Measurements from ENCODE around the gene LRRC52. TPM values are rescaled to one million over a fixed set of nuclear protein-coding genes. Genes with fewer than 3 reads are reported as not detected.

LRRC52 gene
- total and polyA plus RNA-seq, 8 donors, result not detected

DNA sequence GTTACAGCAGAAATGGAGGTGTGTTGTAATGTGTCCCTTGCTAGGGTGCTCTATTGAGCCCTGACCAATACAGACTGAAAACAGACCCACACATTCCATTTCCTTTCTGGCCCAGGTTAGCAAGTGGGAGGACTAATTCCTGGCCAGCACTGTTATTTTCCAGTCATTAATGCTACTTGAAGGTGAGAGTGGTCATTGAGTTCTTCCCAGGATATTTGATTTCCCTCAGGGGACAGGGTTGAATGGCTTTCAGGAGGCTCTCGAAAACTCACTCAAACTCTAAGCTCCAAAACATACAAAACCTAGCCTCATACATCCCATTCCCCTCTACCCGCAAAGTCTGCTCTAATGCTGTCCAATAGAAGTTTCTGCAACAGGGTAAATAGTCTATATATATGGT, 6.2 kb downstream of the LRRC52 start:
- intact Hi-C loops (cut with DNase I; ENCODE audit: low total_unique reads), result no loop called here
- TF ChIP-seq, protein P1, sequence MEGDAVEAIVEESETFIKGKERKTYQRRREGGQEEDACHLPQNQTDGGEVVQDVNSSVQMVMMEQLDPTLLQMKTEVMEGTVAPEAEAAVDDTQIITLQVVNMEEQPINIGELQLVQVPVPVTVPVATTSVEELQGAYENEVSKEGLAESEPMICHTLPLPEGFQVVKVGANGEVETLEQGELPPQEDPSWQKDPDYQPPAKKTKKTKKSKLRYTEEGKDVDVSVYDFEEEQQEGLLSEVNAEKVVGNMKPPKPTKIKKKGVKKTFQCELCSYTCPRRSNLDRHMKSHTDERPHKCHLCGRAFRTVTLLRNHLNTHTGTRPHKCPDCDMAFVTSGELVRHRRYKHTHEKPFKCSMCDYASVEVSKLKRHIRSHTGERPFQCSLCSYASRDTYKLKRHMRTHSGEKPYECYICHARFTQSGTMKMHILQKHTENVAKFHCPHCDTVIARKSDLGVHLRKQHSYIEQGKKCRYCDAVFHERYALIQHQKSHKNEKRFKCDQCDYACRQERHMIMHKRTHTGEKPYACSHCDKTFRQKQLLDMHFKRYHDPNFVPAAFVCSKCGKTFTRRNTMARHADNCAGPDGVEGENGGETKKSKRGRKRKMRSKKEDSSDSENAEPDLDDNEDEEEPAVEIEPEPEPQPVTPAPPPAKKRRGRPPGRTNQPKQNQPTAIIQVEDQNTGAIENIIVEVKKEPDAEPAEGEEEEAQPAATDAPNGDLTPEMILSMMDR (IDR thresholded peaks at IDR 0.05), result no peak
- no peak for TF ChIP-seq POLR2A (IDR thresholded peaks at IDR 0.05)
- TF ChIP-seq EP300 (IDR thresholded peaks at IDR 0.05), result no peak
- no peak for TF ChIP-seq POLR2AphosphoS5 (IDR thresholded peaks at IDR 0.05)

GRCh38 chr1:165551469-165551868, 7.7 kb downstream of the LRRC52 start:
- Histone ChIP-seq H3K4me1 (no peaks in the 10 kb centered on the region), H3K9me3 (no peaks in the 10 kb centered on the region), H3K4me3 (no peak overlapping the region), H3K27me3 (no peaks in the 10 kb centered on the region), H3K36me3 (no peaks in the 10 kb centered on the region), H3K27ac (no peak overlapping the region)
- TF ChIP-seq EP300 (IDR thresholded peaks at IDR 0.05) (no peak), POLR2A (IDR thresholded peaks at IDR 0.05) (no peak), POLR2AphosphoS5 (IDR thresholded peaks at IDR 0.05) (no peak)
- TF ChIP-seq, protein P1 (IDR thresholded peaks at IDR 0.05), result no peak
- intact Hi-C loops (cut with DNase I; ENCODE audit: low total_unique reads), result no loop called here
- no peak for DNase-seq
- WGBS, 5 donors, result 76 to 87% (median 81%) methylated on average over 2 to 3 of the region's 3 CpGs

More for the DNA sequence above, 6.2 kb downstream of the LRRC52 start:
- no peaks in the 10 kb centered on the region for H3K9me3 ChIP-seq
- H3K36me3 ChIP-seq, result no peaks in the 10 kb centered on the region
- no peak overlapping the region for H3K4me3 ChIP-seq
- H3K27me3 ChIP-seq, result no peaks in the 10 kb centered on the region
- H3K4me1 ChIP-seq, result no peaks in the 10 kb centered on the region
- DNase-seq, result no peak
- 84 to 90% (median 85%) methylated on average over 2 of the region's 2 CpGs for WGBS, 5 donors
- H3K27ac ChIP-seq, result no peak overlapping the region

DNA sequence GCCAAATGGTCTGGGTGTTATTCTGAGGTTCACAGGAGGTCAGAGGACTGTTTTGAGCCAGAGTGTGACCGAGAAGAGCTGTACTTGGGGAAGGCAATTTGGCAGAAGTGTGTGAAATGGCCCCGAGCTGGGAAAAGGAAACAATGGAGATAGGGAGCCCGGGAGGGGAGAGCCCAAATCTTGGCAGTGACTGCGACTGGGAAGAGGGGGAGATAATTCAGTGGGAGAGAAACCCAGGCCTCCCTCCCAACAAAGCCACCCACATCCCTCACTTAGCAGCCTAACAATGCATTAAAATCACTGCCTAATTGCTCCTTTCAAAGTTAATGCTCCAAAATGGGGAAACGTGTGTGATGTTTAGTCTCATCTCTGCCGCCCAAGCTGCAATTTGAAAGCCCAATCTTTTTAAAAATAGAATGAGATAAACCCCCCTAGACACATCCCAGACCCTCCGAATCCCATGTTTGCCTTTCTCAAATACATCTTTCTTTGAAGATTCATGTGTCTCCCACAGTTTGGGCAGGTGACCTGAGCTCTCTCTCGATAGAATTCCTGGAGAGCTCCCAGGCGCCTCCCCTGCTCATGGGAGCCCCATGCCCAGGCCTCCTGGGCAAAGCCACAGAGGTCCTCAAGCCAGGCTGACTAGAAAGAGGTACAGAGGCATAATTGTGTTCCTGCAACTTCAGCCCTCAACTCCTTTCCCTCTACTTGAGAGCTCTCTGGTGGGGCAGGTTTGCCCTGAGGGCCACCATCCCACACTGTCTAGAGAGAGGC, 17.3 kb downstream of the LRRC52 start:
- 29 to 38% (median 32%) methylated on average over 9 of the region's 9 CpGs for WGBS, 5 donors
- H3K36me3 ChIP-seq, result no peaks in the 10 kb centered on the region
- H3K27me3 ChIP-seq, result no peaks in the 10 kb centered on the region
- no peaks in the 10 kb centered on the region for H3K9me3 ChIP-seq
- intact Hi-C loops (cut with DNase I; ENCODE audit: low total_unique reads), result no loop called here
- TF ChIP-seq POLR2AphosphoS5 (IDR thresholded peaks at IDR 0.05), result no peak
- TF ChIP-seq, protein P1 (IDR thresholded peaks at IDR 0.05), result no peak
- no peak overlapping the region for H3K27ac ChIP-seq
- peaks cover 0 to 7% (median 0%) of the 10 kb centered on the region in 4 donors for H3K4me1 ChIP-seq
- peak in 1 of 2 donors; percentile 35 for DNase-seq
- no peak overlapping the region for H3K4me3 ChIP-seq

DNA sequence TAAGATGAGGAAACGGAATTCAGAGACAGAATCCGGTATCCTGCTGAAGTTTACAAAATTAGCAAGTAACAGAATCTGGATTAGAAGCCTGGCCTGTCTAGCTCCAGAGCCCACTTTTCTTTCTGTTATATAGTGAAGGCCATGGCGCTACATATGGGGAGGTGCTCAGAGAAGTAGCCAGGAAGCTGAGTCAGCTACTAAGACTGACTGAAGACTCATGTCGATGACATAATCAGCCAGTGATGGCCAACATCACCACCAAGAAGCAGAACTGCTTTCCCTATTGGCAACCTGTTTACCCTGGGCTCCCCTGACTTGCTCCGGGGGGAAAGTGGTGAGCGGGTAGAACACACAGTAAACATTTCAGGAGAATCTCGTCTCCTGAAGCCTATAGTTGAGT, 18.8 kb downstream of the LRRC52 start:
- Histone ChIP-seq H3K4me1 (peaks cover 0 to 7% (median 0%) of the 10 kb centered on the region in 4 donors), H3K4me3 (no peak overlapping the region), H3K36me3 (no peaks in the 10 kb centered on the region), H3K27ac (no peak overlapping the region), H3K27me3 (no peaks in the 10 kb centered on the region), H3K9me3 (no peaks in the 10 kb centered on the region)
- no peak for DNase-seq
- no peak for TF ChIP-seq POLR2AphosphoS5 (IDR thresholded peaks at IDR 0.05)
- TF ChIP-seq EP300 (IDR thresholded peaks at IDR 0.05), result no peak
- TF ChIP-seq, protein P1 (IDR thresholded peaks at IDR 0.05), result no peak
- no peak for TF ChIP-seq POLR2A (IDR thresholded peaks at IDR 0.05)
- 84 to 93% (median 89%) methylated on average over 7 of the region's 7 CpGs for WGBS, 5 donors
- intact Hi-C loops (cut with DNase I; ENCODE audit: low total_unique reads), result no loop called here
